Activated CD8-positive, alpha-beta memory T cell treated with anti-CD3 and anti-CD28 coated beads for 36 hours (primary cell): ENCODE results near the gene VRTN. TPM values are rescaled to one million over a fixed set of nuclear protein-coding genes. Genes with fewer than 3 reads are reported as not detected.

ENCODE experiments used
- total RNA-seq, 2 experiments: library from RNA; stranded (reverse); gene quantifications; one replicate each; pipeline ENCODE4 v1.2.3, GENCODE V29; 2021

Gene VRTN
- total RNA-seq, 2 experiments from 2014 or later = not detected

Other genes with a start within 250 kb of the VRTN start
- not detected for gene VSX2, start 109.0 kb upstream of the VRTN start, total RNA-seq
- gene ABCD4, start 45.5 kb upstream of the VRTN start, total RNA-seq = 10 to 100 TPM; 42.0 to 44.3 TPM
- not detected for gene SYNDIG1L, start 77.7 kb downstream of the VRTN start, total RNA-seq
- 10 to 100 TPM; 12.4 to 13.4 TPM for gene NPC2, start 144.8 kb downstream of the VRTN start, total RNA-seq
- 10 to 100 TPM; 27.6 to 28.2 TPM for gene ISCA2, start 145.3 kb downstream of the VRTN start, total RNA-seq